Measurements from ENCODE around the gene HSBP1L1. TPM values are rescaled to one million over a fixed set of nuclear protein-coding genes. Genes with fewer than 3 reads are reported as not detected.
"Not testable (repeated sequence)": the region's sequence is repeated elsewhere in the genome, so short reads cannot be mapped to it uniquely, and the experiment has no call there.

Gene HSBP1L1
- polyA plus RNA-seq, 1 of the 3 experiments (the other 2 are of a cell fraction), result 7.4 TPM

DNA sequence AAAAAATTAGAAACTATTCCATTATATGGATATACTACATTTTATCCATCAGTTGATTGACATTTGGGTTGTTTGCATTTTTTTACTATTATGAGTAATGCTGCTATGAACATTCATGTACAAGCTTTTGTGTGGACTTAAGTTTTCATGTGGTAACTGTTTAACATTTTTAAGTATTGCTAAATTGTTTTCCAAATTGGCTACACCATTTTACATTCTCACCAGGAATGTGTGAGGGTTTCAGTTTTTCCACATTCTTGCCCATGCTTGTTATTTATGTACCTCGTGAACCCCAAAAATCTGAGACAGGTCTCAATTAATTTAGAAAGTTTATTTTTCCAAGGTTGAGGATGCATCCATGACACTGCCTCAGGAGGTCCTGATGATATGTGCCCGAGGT is 27.1 kb downstream of the HSBP1L1 start:
- Histone ChIP-seq H3K79me2 (ENCODE audit: insufficient read depth) (peaks cover 18% of the 10 kb centered on the region), H3K9me2 (no peaks in the 10 kb centered on the region), H3K27ac (ENCODE audit: low read depth in 2 of 2, low read length in 1 of 2) (no peak overlapping the region), H3K4me2 (no peak overlapping the region), H3K9ac (no peak overlapping the region), H2AFZ (ENCODE audit: low read depth) (no peak overlapping the region), H3K9me3 (no peaks in the 10 kb centered on the region), H3K4me1 (ENCODE audit: control insufficient read depth in 1 of 2, insufficient read depth in 2 of 2, low read depth in 1 of 2, low read length in 1 of 2) (peaks cover 2 to 9% of the 10 kb centered on the region in 2 experiments; a peak in 2 of 4 replicates), H4K20me1 (ENCODE audit: insufficient read depth) (peaks cover 11% of the 10 kb centered on the region), H3F3A (replicated peaks; ENCODE audit: insufficient read depth) (peaks cover 14% of the 10 kb centered on the region), H3K27me3 (ENCODE audit: insufficient read depth) (no peaks in the 10 kb centered on the region), H3K36me3 (replicated peaks in 1 of 2; ENCODE audit: control insufficient read depth in 1 of 2, insufficient read depth in 2 of 2, low read length in 1 of 2) (peaks cover 0 to under 1% of the 10 kb centered on the region in 2 experiments), H3K4me3 (ENCODE audit: low read depth in 2 of 2, low read length in 1 of 2) (no peak overlapping the region)
- ChIA-PET POLR2A (no interaction called here), CTCF (no interaction called here)
- WGBS (ENCODE audit: low lambda C conversion rate), result 41% methylated on average over 2 of the region's 2 CpGs
- DNase-seq, result no peak
- no peak for TF ChIP-seq GABPA (IDR thresholded peaks at IDR 0.05; ENCODE audit: low read depth)
- no peak for TF ChIP-seq FOSL2 (IDR thresholded peaks at IDR 0.05; ENCODE audit: borderline replicate concordance, low read depth)
- no peak for TF ChIP-seq RCOR1 (IDR thresholded peaks at IDR 0.05; ENCODE audit: low read length)
- no peak for TF ChIP-seq EZH2phosphoT487 (IDR thresholded peaks at IDR 0.05; ENCODE audit: borderline replicate concordance, low read depth)
- TF ChIP-seq, protein P1, sequence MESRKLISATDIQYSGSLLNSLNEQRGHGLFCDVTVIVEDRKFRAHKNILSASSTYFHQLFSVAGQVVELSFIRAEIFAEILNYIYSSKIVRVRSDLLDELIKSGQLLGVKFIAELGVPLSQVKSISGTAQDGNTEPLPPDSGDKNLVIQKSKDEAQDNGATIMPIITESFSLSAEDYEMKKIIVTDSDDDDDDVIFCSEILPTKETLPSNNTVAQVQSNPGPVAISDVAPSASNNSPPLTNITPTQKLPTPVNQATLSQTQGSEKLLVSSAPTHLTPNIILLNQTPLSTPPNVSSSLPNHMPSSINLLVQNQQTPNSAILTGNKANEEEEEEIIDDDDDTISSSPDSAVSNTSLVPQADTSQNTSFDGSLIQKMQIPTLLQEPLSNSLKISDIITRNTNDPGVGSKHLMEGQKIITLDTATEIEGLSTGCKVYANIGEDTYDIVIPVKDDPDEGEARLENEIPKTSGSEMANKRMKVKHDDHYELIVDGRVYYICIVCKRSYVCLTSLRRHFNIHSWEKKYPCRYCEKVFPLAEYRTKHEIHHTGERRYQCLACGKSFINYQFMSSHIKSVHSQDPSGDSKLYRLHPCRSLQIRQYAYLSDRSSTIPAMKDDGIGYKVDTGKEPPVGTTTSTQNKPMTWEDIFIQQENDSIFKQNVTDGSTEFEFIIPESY (IDR thresholded peaks at IDR 0.05; ENCODE audit: borderline replicate concordance, low read depth), result no peak
- TF ChIP-seq, protein P2, sequence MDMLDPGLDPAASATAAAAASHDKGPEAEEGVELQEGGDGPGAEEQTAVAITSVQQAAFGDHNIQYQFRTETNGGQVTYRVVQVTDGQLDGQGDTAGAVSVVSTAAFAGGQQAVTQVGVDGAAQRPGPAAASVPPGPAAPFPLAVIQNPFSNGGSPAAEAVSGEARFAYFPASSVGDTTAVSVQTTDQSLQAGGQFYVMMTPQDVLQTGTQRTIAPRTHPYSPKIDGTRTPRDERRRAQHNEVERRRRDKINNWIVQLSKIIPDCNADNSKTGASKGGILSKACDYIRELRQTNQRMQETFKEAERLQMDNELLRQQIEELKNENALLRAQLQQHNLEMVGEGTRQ (IDR thresholded peaks at IDR 0.05; ENCODE audit: borderline replicate concordance, low read depth, low read length), result no peak
- TF ChIP-seq RXRA (IDR thresholded peaks at IDR 0.05; ENCODE audit: borderline replicate concordance, low read depth), result no peak
- TF ChIP-seq TCF12 (IDR thresholded peaks at IDR 0.05), result no peak
- no peak for TF ChIP-seq MEF2A (IDR thresholded peaks at IDR 0.05; ENCODE audit: borderline replicate concordance, low read depth)
- TF ChIP-seq SMC3 (IDR thresholded peaks at IDR 0.05; ENCODE audit: low read depth, low read length), result no peak

DNA sequence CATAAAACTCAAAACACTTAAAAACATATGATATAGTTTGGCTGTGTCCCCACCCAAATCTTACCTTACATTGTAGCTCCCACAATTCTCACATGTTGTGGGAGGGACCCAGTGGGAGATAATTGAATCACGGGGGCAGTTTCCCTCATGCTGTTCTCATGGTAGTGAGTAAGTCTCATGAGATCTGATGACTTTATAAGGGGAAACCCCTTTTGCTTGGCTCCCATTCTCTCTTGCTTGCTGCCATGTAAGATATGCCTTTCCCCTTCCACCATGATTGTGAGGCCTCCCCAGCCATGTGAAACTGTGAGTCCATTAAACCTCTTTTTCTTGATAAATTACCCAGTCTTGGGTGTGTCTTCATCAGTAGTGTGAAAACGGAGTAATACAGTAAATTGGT is 35.3 kb downstream of the HSBP1L1 start:
- H2AFZ ChIP-seq (ENCODE audit: low read depth); H3K79me2 ChIP-seq (ENCODE audit: insufficient read depth); H3K4me3 ChIP-seq (ENCODE audit: low read depth in 2 of 2, low read length in 1 of 2); H4K20me1 ChIP-seq (ENCODE audit: insufficient read depth); H3K27ac ChIP-seq (ENCODE audit: low read depth in 2 of 2, low read length in 1 of 2); POLR2A ChIA-PET; H3K27me3 ChIP-seq (ENCODE audit: insufficient read depth); H3K4me2 ChIP-seq; DNase-seq; H3F3A ChIP-seq (replicated peaks; ENCODE audit: insufficient read depth); H3K9ac ChIP-seq; H3K9me3 ChIP-seq; H3K36me3 ChIP-seq (replicated peaks in 1 of 2; ENCODE audit: control insufficient read depth in 1 of 2, insufficient read depth in 2 of 2, low read length in 1 of 2); H3K9me2 ChIP-seq; H3K4me1 ChIP-seq (ENCODE audit: control insufficient read depth in 1 of 2, insufficient read depth in 2 of 2, low read depth in 1 of 2, low read length in 1 of 2); CTCF ChIA-PET: not testable (repeated sequence)
- WGBS (ENCODE audit: low lambda C conversion rate), result 38% methylated on average over 2 of the region's 2 CpGs
